Measurements from ENCODE around the gene GNAQ.

The GNAQ gene

GRCh38 chr9:78000221-78000620 lies 31.4 kb downstream of the GNAQ start:
- no peak for DNase-seq

- DNase-seq = no peak
Observed at GRCh38 chr9:77999231-77999631, 32.4 kb downstream of the GNAQ start.

- DNase-seq = no peak
Observed at GRCh38 chr9:77997611-77998284, 33.9 kb downstream of the GNAQ start.

GRCh38 chr9:77996696-77997095 lies 34.9 kb downstream of the GNAQ start:
- DNase-seq = no peak

- DNase-seq = no peak
Observed at GRCh38 chr9:77991191-77991590, 40.4 kb downstream of the GNAQ start.

- DNase-seq = no peak
Observed at GRCh38 chr9:77989909-77990308, 41.7 kb downstream of the GNAQ start.

GRCh38 chr9:77989458-77989857 lies 42.2 kb downstream of the GNAQ start:
- DNase-seq = no peak

- DNase-seq = no peak
Observed at GRCh38 chr9:77988630-77989029, 43.0 kb downstream of the GNAQ start.

- no peak for DNase-seq
Observed at GRCh38 chr9:77987880-77988525, 43.6 kb downstream of the GNAQ start.

- no peak for DNase-seq
Observed at GRCh38 chr9:77987081-77987656, 44.4 kb downstream of the GNAQ start.

- DNase-seq = no peak
Observed at GRCh38 chr9:77985996-77986395, 45.6 kb downstream of the GNAQ start.

- no peak for DNase-seq
Observed at GRCh38 chr9:77983320-77983662, 48.3 kb downstream of the GNAQ start.

GRCh38 chr9:77982581-77983319 lies 48.9 kb downstream of the GNAQ start:
- DNase-seq = no peak

GRCh38 chr9:77981907-77982306 lies 49.7 kb downstream of the GNAQ start:
- no peak for DNase-seq

- peak; percentile 28 for DNase-seq
Observed at GRCh38 chr9:77981332-77981731, 50.3 kb downstream of the GNAQ start.

- no peak for DNase-seq
Observed at GRCh38 chr9:77980622-77981021, 51.0 kb downstream of the GNAQ start.

- DNase-seq = no peak
Observed at GRCh38 chr9:77978086-77978781, 53.4 kb downstream of the GNAQ start.

- peak; percentile 34 for DNase-seq
Observed at GRCh38 chr9:77977210-77977611, 54.4 kb downstream of the GNAQ start.

GRCh38 chr9:77975806-77976205 lies 55.8 kb downstream of the GNAQ start:
- DNase-seq = no peak

GRCh38 chr9:77975036-77975435 lies 56.6 kb downstream of the GNAQ start:
- DNase-seq = no peak

- DNase-seq = no peak
Observed at GRCh38 chr9:77974434-77974833, 57.2 kb downstream of the GNAQ start.

GRCh38 chr9:77969083-77969482 lies 62.5 kb downstream of the GNAQ start:
- DNase-seq = no peak

- DNase-seq = no peak
Observed at GRCh38 chr9:77968506-77968905, 63.1 kb downstream of the GNAQ start.

Measured in femur (tissue), 1 donor.